HEK293 (cell line): Measurements from ENCODE around the gene DDR1.

Experiments
- CTCF ChIA-PET: fragments of 350-600 bp; formaldehyde crosslinking; extraction: SDS; loops from one replicate; lab custom pipeline; 2021; ENCODE audit warnings: antibody characterized with exemption; lab: Yijun Ruan, JAX
- POLR2A ChIA-PET: fragments of 300-600 bp; formaldehyde crosslinking; extraction: SDS; loops from one replicate; lab custom pipeline; 2020; ENCODE audit warnings: antibody characterized with exemption, inconsistent platforms; lab: Yijun Ruan, JAX
- H3K27ac ChIP-seq: fragments of 200-500 bp; sonication (Bioruptor generic); 2 replicates; pipeline ENCODE4 v1.5.1; 2014; ENCODE audit warnings: low read depth, low read length, control low read depth, inconsistent platforms; ENCODE audit errors: extremely low read depth
- H3K36me3 ChIP-seq, 2 experiments: fragments of 200-500 bp in 1 of 2; sonication (Bioruptor generic) in 1 of 2; 1 replicate in 1 of 2; 2 replicates in 1 of 2; pipeline ENCODE4 v1.5.1; 2014 to 2017; ENCODE audit warnings: inconsistent platforms in 2 of 2, low read length in 2 of 2; ENCODE audit not compliant: control insufficient read depth in 2 of 2, insufficient read depth in 1 of 2
- H3K4me1 ChIP-seq: fragments of 200-500 bp; sonication (Bioruptor generic); 2 replicates; pipeline ENCODE4 v1.5.1; 2014; ENCODE audit warnings: mild to moderate bottlenecking, low read length, inconsistent platforms; ENCODE audit not compliant: control insufficient read depth, insufficient read depth
- H3K4me3 ChIP-seq: 2 replicates; pipeline ENCODE4 v1.5.1; 2011; ENCODE audit warnings: low read depth, mild to moderate bottlenecking, control low read depth, low read length, moderate library complexity
- H3K9me3 ChIP-seq: fragments of 200-500 bp; sonication (Bioruptor generic); 2 replicates; pipeline ENCODE4 v1.5.1; 2014; ENCODE audit warnings: low read depth, low read length, inconsistent platforms; ENCODE audit not compliant: control insufficient read depth, insufficient read depth
- CTCF ChIP-seq: fragments of 450-650 bp; formaldehyde crosslinking; IDR thresholded peaks from 2 replicates; pipeline ENCODE4 v1.5.1; 2016; ENCODE audit warnings: missing biosample characterization, missing genetic modification characterization
- EGR2 ChIP-seq: fragments of 450-650 bp; formaldehyde crosslinking; IDR thresholded peaks from 2 replicates; pipeline ENCODE4 v1.5.1; 2016; ENCODE audit warnings: low read depth, missing biosample characterization, missing genetic modification characterization
- GFI1B ChIP-seq: fragments of 450-650 bp; formaldehyde crosslinking; IDR thresholded peaks from 2 replicates; pipeline ENCODE4 v1.5.1; 2016; ENCODE audit warnings: missing biosample characterization, missing genetic modification characterization
- GLIS1 ChIP-seq: fragments of 450-650 bp; formaldehyde crosslinking; IDR thresholded peaks from 2 replicates; pipeline ENCODE4 v1.5.1; 2016; ENCODE audit warnings: missing biosample characterization, missing genetic modification characterization
- INSM2 ChIP-seq: fragments of 450-650 bp; formaldehyde crosslinking; IDR thresholded peaks from 2 replicates; pipeline ENCODE4 v1.5.1; 2016; ENCODE audit warnings: missing biosample characterization, missing genetic modification characterization
- KLF1 ChIP-seq: fragments of 450-650 bp; formaldehyde crosslinking; IDR thresholded peaks from 2 replicates; pipeline ENCODE4 v1.5.1; 2016; ENCODE audit warnings: missing biosample characterization, missing genetic modification characterization
- KLF9 ChIP-seq: fragments of 450-650 bp; formaldehyde crosslinking; IDR thresholded peaks from 2 replicates; pipeline ENCODE4 v1.5.1; 2016; ENCODE audit warnings: missing biosample characterization, missing genetic modification characterization, low read depth
- PRDM4 ChIP-seq: fragments of 450-650 bp; formaldehyde crosslinking; IDR thresholded peaks from 2 replicates; pipeline ENCODE4 v1.5.1; 2017; ENCODE audit warnings: missing biosample characterization, missing genetic modification characterization
- SCRT1 ChIP-seq: fragments of 450-650 bp; formaldehyde crosslinking; IDR thresholded peaks from 2 replicates; pipeline ENCODE4 v1.5.1; 2016; ENCODE audit warnings: missing biosample characterization, missing genetic modification characterization, borderline replicate concordance
- SCRT2 ChIP-seq: fragments of 450-650 bp; formaldehyde crosslinking; IDR thresholded peaks from 2 replicates; pipeline ENCODE4 v1.5.1; 2016; ENCODE audit warnings: missing biosample characterization, missing genetic modification characterization
- SP3 ChIP-seq: fragments of 450-650 bp; formaldehyde crosslinking; IDR thresholded peaks from 2 replicates; pipeline ENCODE4 v1.5.1; 2016; ENCODE audit warnings: missing biosample characterization, missing genetic modification characterization
- WT1 ChIP-seq: fragments of 450-650 bp; formaldehyde crosslinking; IDR thresholded peaks from 2 replicates; pipeline ENCODE4 v1.5.1; 2016; ENCODE audit warnings: missing biosample characterization, missing genetic modification characterization
- YY2 ChIP-seq: fragments of 450-650 bp; formaldehyde crosslinking; IDR thresholded peaks from 2 replicates; pipeline ENCODE4 v1.5.1; 2016; ENCODE audit warnings: missing biosample characterization, missing genetic modification characterization
- ZBTB17 ChIP-seq: fragments of 450-650 bp; formaldehyde crosslinking; IDR thresholded peaks from 2 replicates; pipeline ENCODE4 v1.5.1; 2016; ENCODE audit warnings: missing biosample characterization, missing genetic modification characterization
- ZEB2 ChIP-seq: fragments of 450-650 bp; formaldehyde crosslinking; IDR thresholded peaks from 2 replicates; pipeline ENCODE4 v1.5.1; 2016; ENCODE audit warnings: missing biosample characterization, missing genetic modification characterization
- ZNF169 ChIP-seq: fragments of 450-650 bp; formaldehyde crosslinking; IDR thresholded peaks from 2 replicates; pipeline ENCODE4 v1.5.1; 2016; ENCODE audit warnings: missing biosample characterization, missing genetic modification characterization
- ZNF18 ChIP-seq: fragments of 450-650 bp; formaldehyde crosslinking; IDR thresholded peaks from 2 replicates; pipeline ENCODE4 v1.5.1; 2016; ENCODE audit warnings: missing biosample characterization, missing genetic modification characterization
- ZNF560 ChIP-seq: fragments of 450-650 bp; formaldehyde crosslinking; IDR thresholded peaks from 2 replicates; pipeline ENCODE4 v1.5.1; 2017; ENCODE audit warnings: missing biosample characterization, missing genetic modification characterization, borderline replicate concordance
- ZNF600 ChIP-seq: fragments of 450-650 bp; formaldehyde crosslinking; IDR thresholded peaks from 2 replicates; pipeline ENCODE4 v1.5.1; 2016; ENCODE audit warnings: missing biosample characterization, missing genetic modification characterization
- ZNF654 ChIP-seq: fragments of 450-650 bp; formaldehyde crosslinking; IDR thresholded peaks from 2 replicates; pipeline ENCODE4 v1.5.1; 2016; ENCODE audit warnings: low read depth, missing biosample characterization, missing genetic modification characterization
- ZNF76 ChIP-seq: fragments of 450-650 bp; formaldehyde crosslinking; IDR thresholded peaks from 2 replicates; pipeline ENCODE4; 2016; ENCODE audit warnings: low read depth, missing biosample characterization, missing genetic modification characterization, borderline replicate concordance
- ZNF791 ChIP-seq: fragments of 450-650 bp; formaldehyde crosslinking; IDR thresholded peaks from 2 replicates; pipeline ENCODE4 v1.5.1; 2016; ENCODE audit warnings: missing biosample characterization, missing genetic modification characterization

DDR1 gene

GRCh38 chr6:30940361-30940986, 56.2 kb downstream of the DDR1 start, which contains the start of gene MUCL3:
Gene MUCL3 (plus strand): TSS chr6:30940973. CDS start chr6:30941000, 27 bp downstream.
- no peaks in the 10 kb centered on the region for H3K9me3 ChIP-seq
- H3K27ac ChIP-seq, result no peak within 1 kb of the TSS
- H3K4me3 ChIP-seq, result no peak within 1 kb of the TSS
- ChIA-PET CTCF (interaction anchor here (0.6 to 2.6 kb wide), 6 partner anchors 25 to 130 kb away, joined by 3 to 12 read pairs (median 3); no protein-coding TSS in a partner anchor), POLR2A (interaction anchor here (0.5 kb wide), 1 partner anchor 84 kb away, joined by 3 read pairs; no protein-coding TSS in a partner anchor)
- H3K4me1 ChIP-seq, result no peaks in the 10 kb centered on the region; the same call in 1 of the 2 replicates
- H3K36me3 ChIP-seq, result no peaks in the 10 kb centered on the region
- no peak for TF ChIP-seq ZNF76 (tag by site-specific recombination)
- TF ChIP-seq SP3 (tag by site-specific recombination), result no peak
- TF ChIP-seq ZNF560 (tag by site-specific recombination), result no peak

GRCh38 chr6:30942338-30943060, 58.2 kb downstream of the DDR1 start:
- H3K27ac ChIP-seq, result no peak overlapping the region
- H3K36me3 ChIP-seq, result no peaks in the 10 kb centered on the region
- ChIA-PET POLR2A (interaction anchor here (0.6 to 1.3 kb wide), 7 partner anchors 13 to 364 kb away, joined by 3 to 5 read pairs (median 4); no protein-coding TSS in a partner anchor), CTCF (interaction anchor here (0.6 to 2.6 kb wide), 40 partner anchors 9 to 399 kb away, joined by 3 to 13 read pairs (median 4); partner anchors contain the start of gene VARS2)
- no peaks in the 10 kb centered on the region; the same call in 1 of the 2 replicates for H3K4me1 ChIP-seq
- no peaks in the 10 kb centered on the region for H3K9me3 ChIP-seq
- no peak overlapping the region for H3K4me3 ChIP-seq
- peak; percentile 91 for TF ChIP-seq INSM2 (tag by site-specific recombination)
- peak; percentile 73 for TF ChIP-seq SCRT1 (tag by site-specific recombination)
- TF ChIP-seq ZNF654, result peak; percentile 9; the same call in 1 of the 2 replicates
- no peak for TF ChIP-seq ZNF169
- TF ChIP-seq SP3 (tag by site-specific recombination), result peak; percentile 76
- TF ChIP-seq ZNF791 (tag by site-specific recombination), result no peak
- no peak for TF ChIP-seq ZNF18 (tag by site-specific recombination)
- TF ChIP-seq GLIS1 (tag by site-specific recombination), result 0 out of 2 replicates have a peak, but pooled peaks have one; percentile 19
- TF ChIP-seq YY2 (tag by site-specific recombination), result 0 out of 2 replicates have a peak, but pooled peaks have one; percentile 32
- peak; percentile 58; the same call in 1 of the 2 replicates for TF ChIP-seq GFI1B
- peak; percentile 93 for TF ChIP-seq KLF1
- peak; percentile 41; the same call in 1 of the 2 replicates for TF ChIP-seq EGR2 (tag by site-specific recombination)
- TF ChIP-seq CTCF (tag by site-specific recombination), result peak; percentile 63; the same call in 1 of the 2 replicates
- no peak for TF ChIP-seq PRDM4
- TF ChIP-seq ZEB2 (tag by site-specific recombination), result peak; percentile 57
- peak; percentile 49; the same call in 1 of the 2 replicates for TF ChIP-seq ZNF600 (tag by site-specific recombination)
- peak; percentile 88 for TF ChIP-seq ZBTB17 (tag by site-specific recombination)
- peak; percentile 95 for TF ChIP-seq SCRT2 (tag by site-specific recombination)
- TF ChIP-seq KLF9 (tag by site-specific recombination), result peak; percentile 98
- TF ChIP-seq WT1 (tag by site-specific recombination), result peak; percentile 70
